Choroid plexus epithelial cell (primary cell): ENCODE data around the gene MAP2K5.
A peak's percentile ranks its signal among the peaks of the same experiment; 100 is the strongest.

Experiments
- DNase-seq: peaks from one replicate; pipeline ENCODE4 v3.0.0-alpha.2; 2010; ENCODE audit warnings: low read depth
- H3K4me3 ChIP-seq: 2 replicates; pipeline ENCODE4 v1.5.1; 2011; ENCODE audit warnings: low read depth, mild to moderate bottlenecking, control low read depth, low read length, moderate library complexity
- TF ChIP-seq, protein P1 (sequence below): conservative IDR thresholded peaks from 2 replicates; pipeline ENCODE4 v1.5.1; 2011; ENCODE audit warnings: low read depth, mild to moderate bottlenecking, control low read depth, inconsistent platforms, low read length, moderate library complexity

Gene MAP2K5

DNA sequence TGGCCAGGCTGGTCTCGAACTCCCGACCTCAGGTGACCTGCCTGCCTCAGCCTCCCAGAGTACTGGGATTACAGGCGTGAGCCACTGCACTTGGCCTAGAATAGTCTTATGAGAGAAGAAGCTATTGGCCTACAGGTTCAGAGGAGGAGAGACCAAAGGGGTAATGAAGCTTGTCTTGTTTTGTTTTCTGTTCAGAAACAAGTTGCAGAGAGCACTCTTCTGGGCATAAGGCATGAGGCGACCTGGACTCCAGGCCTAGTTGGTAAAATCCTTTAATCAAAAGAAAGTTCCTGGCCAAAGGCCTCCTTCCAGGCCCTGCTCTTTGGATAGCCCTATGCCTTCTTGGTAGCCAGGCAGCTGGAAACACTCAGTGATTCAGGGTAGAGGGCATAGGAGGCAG lies 195.6 kb downstream of the MAP2K5 start:
- H3K4me3 ChIP-seq: no peak overlapping the region
- DNase-seq: no peak
- TF ChIP-seq, protein P1, sequence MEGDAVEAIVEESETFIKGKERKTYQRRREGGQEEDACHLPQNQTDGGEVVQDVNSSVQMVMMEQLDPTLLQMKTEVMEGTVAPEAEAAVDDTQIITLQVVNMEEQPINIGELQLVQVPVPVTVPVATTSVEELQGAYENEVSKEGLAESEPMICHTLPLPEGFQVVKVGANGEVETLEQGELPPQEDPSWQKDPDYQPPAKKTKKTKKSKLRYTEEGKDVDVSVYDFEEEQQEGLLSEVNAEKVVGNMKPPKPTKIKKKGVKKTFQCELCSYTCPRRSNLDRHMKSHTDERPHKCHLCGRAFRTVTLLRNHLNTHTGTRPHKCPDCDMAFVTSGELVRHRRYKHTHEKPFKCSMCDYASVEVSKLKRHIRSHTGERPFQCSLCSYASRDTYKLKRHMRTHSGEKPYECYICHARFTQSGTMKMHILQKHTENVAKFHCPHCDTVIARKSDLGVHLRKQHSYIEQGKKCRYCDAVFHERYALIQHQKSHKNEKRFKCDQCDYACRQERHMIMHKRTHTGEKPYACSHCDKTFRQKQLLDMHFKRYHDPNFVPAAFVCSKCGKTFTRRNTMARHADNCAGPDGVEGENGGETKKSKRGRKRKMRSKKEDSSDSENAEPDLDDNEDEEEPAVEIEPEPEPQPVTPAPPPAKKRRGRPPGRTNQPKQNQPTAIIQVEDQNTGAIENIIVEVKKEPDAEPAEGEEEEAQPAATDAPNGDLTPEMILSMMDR: no peak

DNA sequence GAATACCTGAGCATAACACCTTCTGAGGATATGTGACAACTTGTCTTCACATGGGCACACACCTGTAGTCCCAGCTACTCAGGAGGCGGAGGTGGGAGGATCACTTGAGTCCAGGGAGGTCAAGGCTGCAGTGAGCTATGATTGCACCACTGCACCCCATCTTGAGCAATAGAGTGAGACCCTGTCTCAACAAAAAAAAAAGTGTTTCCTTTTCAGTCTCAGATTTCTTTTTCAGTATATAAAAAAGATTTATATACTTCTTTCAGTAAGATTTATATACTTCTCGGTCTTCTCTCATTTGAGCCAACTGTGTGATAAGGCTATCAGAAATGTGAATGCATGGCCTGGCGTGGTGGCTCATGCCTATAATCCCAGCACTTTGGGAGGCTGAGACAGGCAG lies 197.9 kb downstream of the MAP2K5 start:
- DNase-seq: no peak
- TF ChIP-seq, protein P1: no peak
- H3K4me3 ChIP-seq: no peak overlapping the region

DNA sequence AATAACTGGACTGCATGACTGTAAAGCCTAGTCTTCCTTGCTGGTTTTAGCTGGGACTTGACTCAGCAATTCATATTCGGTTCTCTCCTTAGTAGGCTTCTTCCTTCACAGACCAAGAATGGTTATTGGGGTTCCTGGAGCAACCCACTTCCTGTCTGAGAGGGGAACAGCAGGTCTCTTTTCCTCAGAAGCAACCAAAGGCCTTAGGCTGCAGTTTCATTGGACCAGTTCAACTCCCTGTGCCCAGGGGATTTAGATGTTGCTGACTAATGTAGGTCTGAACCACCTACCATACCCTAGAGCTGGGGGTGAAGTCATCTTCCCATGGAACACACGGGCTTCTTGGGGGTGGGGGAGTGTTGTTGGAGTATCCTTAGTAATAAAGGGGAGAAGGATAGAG lies 198.8 kb downstream of the MAP2K5 start:
- peak; percentile 22 for DNase-seq
- TF ChIP-seq, protein P1: no peak

DNA sequence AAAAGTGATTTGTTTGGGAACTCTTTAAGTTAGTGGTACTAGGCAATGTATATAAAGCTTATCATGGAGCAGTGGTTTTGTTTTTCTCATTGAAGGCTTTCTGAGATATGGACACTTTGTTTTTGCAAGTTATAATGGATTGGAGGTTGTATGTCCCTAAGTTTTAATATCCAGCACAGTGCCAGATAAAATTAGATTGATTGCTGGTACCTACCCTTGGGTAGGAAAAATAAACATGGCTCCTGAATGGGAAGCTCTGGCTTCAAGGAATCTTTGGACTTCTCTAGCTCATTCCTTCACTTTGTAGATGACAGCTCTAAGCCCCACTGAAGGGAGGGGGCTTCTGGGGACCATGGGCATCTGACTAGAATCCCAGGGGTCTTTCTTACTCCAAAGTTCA lies 201.1 kb downstream of the MAP2K5 start:
- TF ChIP-seq, protein P1: no peak
- no peak for DNase-seq
- H3K4me3 ChIP-seq: no peak overlapping the region

More for the DNA sequence above, 198.8 kb downstream of the MAP2K5 start:
- no peak overlapping the region for H3K4me3 ChIP-seq

DNA sequence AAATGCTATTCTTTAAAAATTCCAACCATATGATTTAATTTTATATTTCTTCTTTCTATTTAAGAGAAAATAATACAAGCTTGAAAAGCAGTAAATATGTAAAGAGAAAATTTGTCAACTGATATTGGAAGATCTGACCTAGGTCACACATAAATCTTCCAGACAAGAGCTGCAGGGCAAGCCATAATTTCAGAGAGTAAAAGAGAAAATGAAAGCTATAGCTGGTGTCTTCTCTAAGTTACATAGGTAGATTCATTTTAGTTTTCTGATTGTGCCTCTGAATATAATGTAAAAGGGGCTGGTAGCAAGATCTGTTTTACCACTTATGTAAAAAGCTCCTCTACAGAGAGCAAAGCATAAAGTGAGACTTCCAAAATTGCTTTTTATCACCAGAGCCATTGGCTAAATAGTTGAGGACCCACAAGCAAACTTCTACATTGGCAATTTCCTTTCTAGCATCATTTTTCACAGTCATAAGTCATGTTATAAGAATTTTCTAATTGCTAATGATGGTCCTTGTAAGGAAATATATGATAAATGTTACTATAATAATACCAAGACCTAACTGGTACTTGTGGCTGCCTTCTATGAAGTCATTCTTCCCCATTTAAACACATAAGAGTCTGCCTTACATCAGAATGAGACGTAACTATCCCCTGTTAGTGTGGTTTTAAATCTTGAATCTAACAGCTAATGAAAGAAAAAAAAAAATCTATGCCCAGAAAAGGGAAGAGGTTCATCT lies 202.0 kb downstream of the MAP2K5 start:
- no peak overlapping the region for H3K4me3 ChIP-seq
- TF ChIP-seq, protein P1: no peak
- no peak for DNase-seq

DNA sequence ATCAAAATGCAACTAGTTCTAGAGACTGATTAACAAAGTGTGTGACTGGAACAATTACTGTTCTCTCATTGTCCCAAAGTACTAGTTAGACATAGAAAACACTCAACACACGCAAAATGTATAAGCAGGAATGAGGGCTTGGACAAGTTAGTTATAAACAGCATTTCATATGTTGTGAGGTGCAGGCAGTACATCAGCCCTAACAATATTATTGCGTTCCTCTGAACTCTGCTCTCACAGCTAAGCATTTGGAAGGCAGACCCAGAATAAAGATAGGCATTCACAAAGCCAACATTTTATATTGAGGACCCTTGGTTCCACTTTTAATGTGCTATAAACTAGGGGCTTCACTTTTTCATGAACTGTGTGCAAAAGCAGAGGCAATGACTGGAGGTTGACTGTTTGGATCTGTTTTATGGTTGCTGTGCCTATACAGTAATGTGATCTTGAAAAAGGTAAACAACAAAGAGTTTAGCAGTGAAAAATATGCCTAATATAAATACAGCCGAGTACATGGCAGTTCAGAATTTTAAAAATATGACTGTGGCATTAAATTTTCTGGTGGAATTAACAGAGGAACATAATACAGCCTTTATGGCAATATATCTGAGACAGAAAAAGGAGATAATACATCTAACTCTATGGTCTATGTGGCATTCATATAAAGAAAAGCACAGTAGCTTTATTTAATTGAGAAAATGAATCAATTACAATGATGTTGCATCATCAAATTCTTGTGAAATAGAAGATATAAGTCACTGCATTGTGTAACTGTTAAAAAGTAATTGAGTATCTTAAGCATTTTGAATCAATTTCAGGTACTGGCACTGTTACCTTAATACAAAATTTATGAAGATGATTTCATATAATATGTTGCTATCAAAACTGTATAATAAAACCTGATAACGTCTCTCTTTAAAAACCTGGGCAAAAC lies 202.8 kb downstream of the MAP2K5 start:
- TF ChIP-seq, protein P1: no peak
- peak; percentile 39 for DNase-seq
- no peak overlapping the region for H3K4me3 ChIP-seq
